RWPE2 (cell line): ENCODE data around the gene PLAAT5.
"Not testable (repeated sequence)": the region's sequence is repeated elsewhere in the genome, so short reads cannot be mapped to it uniquely, and the experiment has no call there.

ENCODE experiments used
- ATAC-seq: fragments of 200-7000 bp; cut with Tn5 transposase; 3 replicates; pipeline ENCODE4 v1.9.1; 2021; ENCODE audit warnings: low read depth
- DNase-seq: peaks from one replicate; pipeline ENCODE4 v3.0.0-alpha.2; 2020; ENCODE audit warnings: low spot score
- H3K27ac ChIP-seq: fragments of 450-650 bp; 2 replicates; pipeline ENCODE4 v1.5.1; 2017; ENCODE audit warnings: mild to moderate bottlenecking; ENCODE audit not compliant: poor library complexity, severe bottlenecking
- H3K27me3 ChIP-seq: fragments of 250-450 bp; sonication (Bioruptor Pico); 2 replicates; pipeline ENCODE4 v1.5.1; 2021; ENCODE audit warnings: mild to moderate bottlenecking, moderate library complexity; ENCODE audit not compliant: insufficient read depth, poor library complexity, severe bottlenecking
- H3K36me3 ChIP-seq: fragments of 250-450 bp; sonication (Bioruptor Pico); 2 replicates; pipeline ENCODE4 v1.5.1; 2020; ENCODE audit warnings: low read depth, mild to moderate bottlenecking, moderate library complexity
- H3K4me1 ChIP-seq: fragments of 250-450 bp; sonication (Bioruptor Pico); 2 replicates; pipeline ENCODE4 v1.5.1; 2021; ENCODE audit warnings: mild to moderate bottlenecking, moderate library complexity; ENCODE audit not compliant: insufficient read depth, poor library complexity, severe bottlenecking
- H3K4me3 ChIP-seq: fragments of 250-450 bp; sonication (Bioruptor Pico); 2 replicates; pipeline ENCODE4 v1.5.1; 2021; ENCODE audit warnings: mild to moderate bottlenecking, moderate library complexity; ENCODE audit not compliant: severe bottlenecking
- H3K9me3 ChIP-seq: fragments of 250-450 bp; sonication (Bioruptor Pico); 2 replicates; pipeline ENCODE4 v1.5.1; 2021; ENCODE audit warnings: mild to moderate bottlenecking, moderate library complexity; ENCODE audit not compliant: severe bottlenecking
- CTCF ChIP-seq: fragments of 450-650 bp; IDR thresholded peaks from one replicate; pipeline ENCODE4 v1.5.1; 2017; ENCODE audit warnings: mild to moderate bottlenecking, moderate library complexity; ENCODE audit not compliant: poor library complexity, severe bottlenecking

PLAAT5 gene

DNA sequence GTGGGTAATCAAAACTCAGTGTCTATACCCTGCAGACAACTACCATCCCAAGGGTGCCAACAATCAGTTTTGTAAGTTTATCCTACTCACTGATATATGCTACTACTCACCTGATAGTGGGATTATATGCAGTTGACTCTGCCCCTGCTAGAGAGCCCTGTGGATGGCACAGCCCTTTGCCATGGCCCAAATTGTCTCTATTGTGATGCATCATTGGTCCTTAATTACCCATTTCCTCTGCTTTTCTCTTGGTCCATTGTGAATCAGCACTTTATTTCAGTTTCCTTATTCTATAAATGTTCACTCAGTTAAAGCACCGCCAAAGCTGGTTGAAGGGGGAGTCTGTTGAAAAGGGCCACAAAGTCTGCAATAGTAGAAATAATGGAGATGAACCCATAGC lies 42.3 kb downstream of the PLAAT5 start:
- ATAC-seq = no peak
- no peaks in the 10 kb centered on the region for H3K9me3 ChIP-seq
- no peak overlapping the region for H3K27ac ChIP-seq
- H3K36me3 ChIP-seq = no peaks in the 10 kb centered on the region
- H3K4me1 ChIP-seq = no peaks in the 10 kb centered on the region
- peaks cover 3% of the 10 kb centered on the region for H3K27me3 ChIP-seq
- no peak overlapping the region for H3K4me3 ChIP-seq
- TF ChIP-seq CTCF = no peak
- DNase-seq = no peak

DNA sequence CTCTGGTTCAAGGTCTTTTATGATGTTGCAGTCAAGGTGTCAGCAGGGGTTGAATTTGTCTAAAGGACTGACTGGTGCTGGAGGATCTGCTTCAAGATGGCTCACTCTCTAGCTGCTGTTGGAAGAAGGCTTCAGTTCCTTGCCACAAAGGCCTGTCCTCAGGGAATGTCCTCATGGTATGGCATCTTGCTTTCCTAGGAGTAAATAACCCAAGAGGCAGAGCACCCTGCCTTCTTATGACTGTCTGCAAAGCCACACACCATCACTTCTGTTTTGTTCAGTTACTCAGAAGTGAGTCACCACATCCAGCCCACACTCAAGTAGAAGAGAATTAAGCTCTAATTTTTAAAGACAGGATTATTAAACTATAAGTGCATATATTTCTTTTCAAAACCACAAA lies 45.2 kb downstream of the PLAAT5 start:
- no peak for ATAC-seq

GRCh38 chr11:63445118-63445517 lies 45.8 kb downstream of the PLAAT5 start:
- Histone ChIP-seq H3K4me3 (no peak overlapping the region), H3K27me3 (no peaks in the 10 kb centered on the region), H3K4me1 (no peaks in the 10 kb centered on the region), H3K36me3 (no peaks in the 10 kb centered on the region), H3K27ac (no peak overlapping the region), H3K9me3 (no peaks in the 10 kb centered on the region)
- no peak for DNase-seq
- ATAC-seq = no peak
- no peak for TF ChIP-seq CTCF

More for the DNA sequence above, 45.2 kb downstream of the PLAAT5 start:
- TF ChIP-seq CTCF = no peak
- Histone ChIP-seq H3K4me3 (no peak overlapping the region), H3K4me1 (no peaks in the 10 kb centered on the region), H3K9me3 (no peaks in the 10 kb centered on the region), H3K27ac (no peak overlapping the region), H3K36me3 (no peaks in the 10 kb centered on the region), H3K27me3 (peaks cover 3% of the 10 kb centered on the region)
- DNase-seq = no peak

- no peaks in the 10 kb centered on the region for H3K36me3 ChIP-seq
- TF ChIP-seq CTCF = no peak
- no peaks in the 10 kb centered on the region for H3K27me3 ChIP-seq
- H3K4me1 ChIP-seq = no peaks in the 10 kb centered on the region
- no peaks in the 10 kb centered on the region for H3K9me3 ChIP-seq
- H3K4me3 ChIP-seq = no peak overlapping the region
- ATAC-seq = no peak
- DNase-seq = no peak
- H3K27ac ChIP-seq = no peak overlapping the region
Measured at GRCh38 chr11:63444160-63444559, 46.8 kb downstream of the PLAAT5 start.

GRCh38 chr11:63443714-63444113 lies 47.3 kb downstream of the PLAAT5 start:
- H3K27ac ChIP-seq = no peak overlapping the region
- DNase-seq = no peak
- H3K4me1 ChIP-seq = no peaks in the 10 kb centered on the region
- no peaks in the 10 kb centered on the region for H3K36me3 ChIP-seq
- H3K27me3 ChIP-seq = no peaks in the 10 kb centered on the region
- ATAC-seq = no peak
- no peak for TF ChIP-seq CTCF
- H3K4me3 ChIP-seq = no peak overlapping the region
- H3K9me3 ChIP-seq = no peaks in the 10 kb centered on the region

- not testable (repeated sequence) for H3K9me3 ChIP-seq, DNase-seq, H3K4me1 ChIP-seq, H3K27me3 ChIP-seq, H3K4me3 ChIP-seq, ATAC-seq, H3K27ac ChIP-seq, H3K36me3 ChIP-seq
Measured at GRCh38 chr11:63435831-63436230, 55.1 kb downstream of the PLAAT5 start.

DNA sequence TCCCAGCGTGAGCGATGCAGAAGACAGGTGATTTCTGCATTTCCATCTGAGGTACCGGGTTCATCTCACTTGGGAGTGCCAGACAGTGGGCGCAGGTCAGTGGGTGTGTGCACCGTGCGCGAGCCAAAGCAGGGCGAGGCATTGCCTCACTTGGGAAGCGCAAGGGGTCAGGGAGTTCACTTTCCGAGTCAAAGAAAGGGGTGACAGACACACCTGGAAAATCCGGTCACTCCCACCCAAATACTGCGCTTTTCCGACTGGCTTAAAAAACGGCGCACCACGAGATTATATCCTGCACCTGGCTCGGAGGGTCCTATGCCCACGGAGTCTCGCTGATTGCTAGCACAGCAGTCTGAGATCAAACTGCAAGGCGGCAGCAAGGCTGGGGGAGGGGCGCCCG lies 55.6 kb downstream of the PLAAT5 start:
- not testable (repeated sequence) for H3K4me1 ChIP-seq, H3K36me3 ChIP-seq, H3K27ac ChIP-seq, ATAC-seq, H3K27me3 ChIP-seq, H3K4me3 ChIP-seq, DNase-seq, H3K9me3 ChIP-seq

DNA sequence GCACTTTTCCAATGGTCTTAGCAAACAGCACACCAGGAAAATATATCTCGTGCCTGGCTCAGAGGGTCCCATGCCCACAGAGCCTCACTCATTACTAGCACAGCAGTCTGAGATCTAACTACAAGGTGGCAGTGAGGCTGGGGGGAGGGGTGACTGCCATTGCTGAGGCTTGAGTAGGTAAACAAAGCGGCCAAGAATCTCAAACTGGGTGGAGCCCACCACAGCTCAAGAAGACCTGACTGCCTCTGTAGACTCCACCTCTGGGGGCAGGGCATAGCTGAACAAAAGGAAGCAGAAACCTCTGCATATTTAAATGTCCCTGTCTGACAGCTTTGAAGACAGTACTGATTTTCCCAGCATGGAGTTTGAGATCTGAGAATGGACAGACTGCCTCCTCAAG lies 60.2 kb downstream of the PLAAT5 start:
- H3K36me3 ChIP-seq, DNase-seq, ATAC-seq, H3K4me3 ChIP-seq, H3K27ac ChIP-seq, H3K9me3 ChIP-seq, H3K4me1 ChIP-seq, H3K27me3 ChIP-seq: not testable (repeated sequence)
